HG03025 (cell line): ENCODE results near the gene KIF26B.

ENCODE experiments used
- ATAC-seq: cut with Tn5 transposase; IDR thresholded peaks from one replicate; pipeline ENCODE4 v1.9.1; 2021; ENCODE audit warnings: mild to moderate bottlenecking, moderate library complexity; ENCODE audit not compliant: unreplicated experiment, low FRiP score

KIF26B gene

DNA sequence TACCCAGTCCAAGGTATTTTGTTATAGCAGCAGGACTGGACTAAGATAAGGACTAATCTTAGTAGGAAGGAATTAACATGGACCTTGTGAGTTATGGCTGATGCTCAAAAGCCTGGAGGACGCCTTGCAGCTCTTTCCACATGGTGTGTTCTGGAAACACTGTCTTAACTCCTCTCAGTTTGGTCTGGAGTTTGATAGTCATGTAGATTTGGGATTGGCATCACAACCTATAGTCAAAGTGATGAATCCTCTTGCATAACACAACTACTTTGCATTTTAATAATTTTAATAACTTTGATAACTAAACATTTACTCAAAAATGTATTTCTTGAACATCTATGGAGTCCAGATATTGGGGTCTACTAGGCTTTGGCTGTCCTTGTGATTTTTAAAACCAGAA is 293.7 kb downstream of the KIF26B start:
- no peak for ATAC-seq

DNA sequence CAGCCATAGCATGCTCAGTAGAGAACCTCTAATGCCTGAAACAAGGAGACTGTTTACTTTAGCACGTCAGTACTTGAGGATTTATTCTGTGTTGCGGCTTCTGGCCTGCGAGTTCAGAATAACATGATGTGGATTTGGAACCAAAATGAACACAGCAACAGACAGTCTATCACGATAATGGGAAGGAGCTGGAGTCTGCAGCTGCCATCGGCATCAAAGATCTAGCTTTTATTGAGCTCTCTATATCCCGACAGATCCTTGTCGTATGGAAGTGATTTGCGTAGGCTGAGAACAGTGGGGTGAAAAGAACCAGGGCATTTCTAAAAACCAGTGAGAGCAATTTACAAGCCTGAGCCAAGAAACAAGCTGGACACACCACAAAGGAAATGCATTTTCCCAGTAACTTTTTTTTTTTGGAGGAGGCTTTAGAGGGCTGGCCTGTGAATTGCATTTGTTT is 294.2 kb downstream of the KIF26B start:
- ATAC-seq: no peak

DNA sequence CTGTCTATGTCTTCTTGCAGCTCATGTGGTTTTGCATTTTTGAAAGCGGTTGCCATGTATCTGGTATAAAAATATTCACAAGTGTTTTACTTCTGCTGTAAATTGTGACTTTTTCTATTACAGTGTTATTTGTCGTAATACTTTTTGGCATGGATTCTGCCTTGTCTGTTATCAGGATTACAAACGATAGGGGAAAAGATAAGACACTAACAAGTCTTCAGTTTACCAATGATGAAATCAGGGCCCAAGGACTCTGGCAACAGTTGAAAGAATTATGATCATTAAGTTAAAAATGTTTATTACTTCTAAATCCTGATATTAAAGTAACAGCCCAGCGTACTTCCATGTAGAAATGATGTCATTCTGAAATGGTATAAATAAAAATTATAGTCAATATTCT is 298.8 kb downstream of the KIF26B start:
- no peak for ATAC-seq

DNA sequence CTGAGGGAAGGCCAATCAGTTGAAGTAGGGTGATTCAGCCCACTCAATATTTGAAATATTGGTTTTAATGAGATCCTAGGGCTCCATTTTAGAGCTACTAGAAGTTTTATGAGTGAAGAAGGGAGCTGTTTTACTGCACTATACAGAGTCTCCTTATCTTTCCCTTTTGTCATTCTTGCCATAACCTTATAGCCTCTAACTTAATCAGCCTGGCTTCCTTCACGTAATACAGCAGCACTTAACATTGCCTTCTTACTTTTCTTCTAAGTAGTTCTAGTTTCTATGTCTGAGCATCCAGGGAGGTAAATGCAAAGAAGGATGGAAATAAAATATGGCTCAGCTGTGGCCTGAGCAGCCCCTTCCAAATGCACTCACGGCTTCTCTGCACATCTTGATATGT is 299.3 kb downstream of the KIF26B start:
- no peak for ATAC-seq

DNA sequence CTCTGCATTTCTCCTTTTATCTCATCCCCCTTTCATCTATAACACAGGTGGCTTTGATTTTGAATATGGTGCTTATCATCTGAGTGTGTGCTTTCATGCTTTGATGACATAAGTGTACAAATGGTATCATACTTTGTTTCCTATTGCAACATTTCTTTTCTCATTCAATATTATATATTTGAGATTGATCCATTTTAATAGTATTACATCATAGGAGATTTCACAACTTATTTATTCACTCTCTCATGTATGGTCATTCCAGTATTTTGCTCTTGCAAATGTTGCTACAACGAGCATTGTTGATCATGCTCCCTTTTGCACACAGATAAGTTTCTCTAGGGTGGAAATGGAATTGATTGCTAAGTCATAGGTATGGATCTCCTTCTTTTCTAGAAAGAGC is 302.8 kb downstream of the KIF26B start:
- ATAC-seq: no peak

DNA sequence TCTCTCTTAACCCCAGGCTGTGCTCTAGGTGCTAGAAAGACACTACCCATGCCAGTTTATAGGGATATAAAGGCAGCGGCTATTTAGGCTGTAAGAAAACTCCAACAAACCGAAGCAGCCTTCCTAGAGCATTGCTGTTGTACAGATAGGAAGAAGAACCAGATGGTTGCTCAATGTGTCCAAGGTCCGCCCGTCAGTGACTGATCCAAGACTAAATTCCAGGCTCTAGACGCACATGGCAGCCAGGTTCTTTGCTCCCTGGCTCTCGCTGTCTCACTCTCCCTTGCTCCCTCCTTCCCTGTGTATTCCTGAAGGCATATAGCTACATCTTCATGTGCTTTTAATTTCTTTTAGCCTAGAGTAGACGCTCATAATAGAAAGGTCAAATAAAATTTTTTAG is 303.4 kb downstream of the KIF26B start:
- no peak for ATAC-seq

DNA sequence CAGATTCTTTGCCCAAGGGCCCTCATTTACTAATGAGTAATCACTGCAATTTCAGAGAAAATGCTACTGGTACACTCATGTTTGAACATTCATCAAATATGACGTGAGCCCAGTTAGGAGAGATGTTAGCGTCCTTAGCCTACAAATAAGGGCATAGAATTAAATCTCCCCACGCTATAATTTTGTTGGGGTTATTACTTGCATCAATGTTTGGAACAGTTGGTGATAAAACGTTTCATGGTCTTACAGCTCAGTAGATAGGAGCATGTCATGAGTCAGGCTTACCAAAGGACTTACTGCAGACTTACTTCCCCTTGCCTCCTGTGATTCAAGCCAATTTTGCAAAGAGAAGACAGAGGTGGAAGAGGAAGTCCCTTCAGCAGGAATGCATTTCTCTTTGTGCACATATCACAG is 304.0 kb downstream of the KIF26B start:
- ATAC-seq: no peak

DNA sequence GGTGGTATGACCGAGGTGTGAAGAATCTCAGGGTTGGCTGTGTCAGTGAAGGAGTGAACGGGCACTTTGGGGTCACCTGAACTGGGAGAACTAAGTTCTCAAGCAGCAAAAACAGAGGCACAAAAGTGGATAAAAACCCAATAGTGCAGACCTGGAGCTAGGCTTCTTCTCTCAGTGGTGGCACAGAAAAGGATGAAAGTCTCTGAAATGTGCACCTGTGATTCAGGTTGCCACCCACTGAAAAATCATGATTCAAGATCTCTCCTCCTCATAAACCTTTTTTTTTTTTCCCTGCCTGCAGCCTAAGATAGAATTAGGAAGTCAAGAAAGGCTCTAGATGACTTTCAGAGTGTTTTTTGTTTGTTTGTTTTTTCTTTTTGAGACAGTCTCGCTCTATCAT is 304.8 kb downstream of the KIF26B start:
- no peak for ATAC-seq

DNA sequence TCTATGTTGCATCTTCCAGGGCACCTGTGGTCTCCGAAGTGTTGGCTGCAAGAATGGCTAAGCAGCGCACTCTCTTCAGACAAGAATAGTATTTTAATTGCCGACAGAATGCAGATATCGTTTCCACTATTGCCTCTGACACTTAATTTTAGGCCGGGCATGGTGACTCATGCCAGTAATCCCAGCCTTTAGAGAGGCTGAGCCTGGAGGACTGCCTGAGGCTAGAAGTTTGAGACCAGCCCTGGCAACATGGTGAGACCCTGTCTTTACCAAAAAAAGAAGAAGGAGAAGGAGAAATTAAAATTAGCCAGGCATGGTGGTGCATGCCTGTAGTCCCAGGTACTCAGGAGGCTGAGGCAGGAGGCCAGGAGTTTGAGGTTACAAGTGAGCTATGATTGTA is 306.9 kb downstream of the KIF26B start:
- no peak for ATAC-seq

DNA sequence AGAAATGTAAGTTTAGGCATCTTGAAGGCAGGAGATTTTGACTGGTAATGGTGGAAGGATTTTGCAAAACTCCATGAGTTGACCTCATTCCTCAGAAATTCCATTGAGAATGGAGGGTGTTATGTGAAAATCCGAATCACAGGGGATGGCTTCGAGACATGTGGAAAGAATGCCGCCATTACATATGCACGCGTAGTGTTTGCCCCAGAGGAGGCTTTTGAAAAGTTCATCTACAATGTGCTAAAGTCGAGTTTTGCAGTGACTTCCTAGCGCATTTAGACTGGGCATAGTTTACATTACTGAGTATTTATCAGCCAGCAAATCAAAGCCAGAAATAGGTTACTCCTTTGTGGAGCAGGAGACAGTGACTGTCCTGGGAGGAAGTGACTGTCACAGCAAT is 307.4 kb downstream of the KIF26B start:
- ATAC-seq: no peak

DNA sequence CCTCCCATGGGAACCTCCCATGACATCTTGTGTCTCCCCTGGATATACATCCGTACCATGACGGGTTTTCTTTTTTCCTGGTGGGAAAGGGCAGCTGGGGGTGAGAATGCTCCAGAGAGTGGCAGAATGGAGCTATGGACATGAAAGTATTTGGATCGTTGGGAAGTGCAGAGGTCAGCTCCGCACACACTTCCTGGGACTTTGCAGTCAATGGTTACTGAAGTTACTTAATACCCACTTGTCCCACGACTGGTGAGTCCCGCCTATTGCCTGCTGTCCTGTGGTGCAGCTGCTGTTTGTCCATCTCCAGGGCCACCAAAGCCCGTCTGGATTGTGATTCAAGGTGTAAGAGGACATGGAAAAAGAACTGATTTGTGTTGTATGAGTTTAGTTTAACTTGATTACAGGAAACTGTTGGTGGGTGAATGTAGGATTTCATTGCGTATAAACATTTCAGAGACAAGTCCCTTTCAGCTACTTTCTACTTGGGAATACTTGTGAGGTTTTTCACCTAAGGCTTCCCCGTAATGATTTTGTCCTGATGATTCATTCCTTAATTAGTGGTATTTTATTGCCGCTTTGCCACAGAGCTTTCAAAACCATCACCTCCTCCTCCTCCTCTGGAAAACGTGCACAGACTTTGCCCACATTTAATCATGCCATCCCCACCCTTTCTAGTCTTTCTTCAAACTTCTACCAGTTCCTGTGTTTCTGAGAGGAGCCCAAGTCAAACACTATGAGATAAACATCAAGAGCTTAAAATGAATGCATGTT is 308.8 kb downstream of the KIF26B start:
- no peak for ATAC-seq

DNA sequence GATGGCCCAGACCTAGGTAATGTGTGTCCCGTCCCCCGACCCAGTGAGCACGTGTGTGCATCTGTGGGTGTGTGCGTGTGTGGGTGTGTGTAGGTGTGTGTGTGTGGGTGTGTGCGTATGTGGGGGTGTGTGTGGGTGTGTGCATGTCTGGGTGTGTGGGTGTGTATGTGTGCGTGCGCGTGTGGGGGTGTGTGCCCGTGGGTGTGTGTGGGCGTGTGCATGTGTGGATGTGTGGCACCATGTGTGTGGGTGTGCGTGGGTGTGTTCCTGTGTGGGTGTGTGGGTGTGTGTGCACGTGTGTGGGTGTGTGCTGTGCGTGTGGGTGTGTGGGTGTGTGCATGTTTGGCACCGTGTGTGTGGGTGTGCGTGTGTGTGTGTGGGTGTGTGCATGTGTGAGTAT is 309.5 kb downstream of the KIF26B start:
- ATAC-seq: no peak

DNA sequence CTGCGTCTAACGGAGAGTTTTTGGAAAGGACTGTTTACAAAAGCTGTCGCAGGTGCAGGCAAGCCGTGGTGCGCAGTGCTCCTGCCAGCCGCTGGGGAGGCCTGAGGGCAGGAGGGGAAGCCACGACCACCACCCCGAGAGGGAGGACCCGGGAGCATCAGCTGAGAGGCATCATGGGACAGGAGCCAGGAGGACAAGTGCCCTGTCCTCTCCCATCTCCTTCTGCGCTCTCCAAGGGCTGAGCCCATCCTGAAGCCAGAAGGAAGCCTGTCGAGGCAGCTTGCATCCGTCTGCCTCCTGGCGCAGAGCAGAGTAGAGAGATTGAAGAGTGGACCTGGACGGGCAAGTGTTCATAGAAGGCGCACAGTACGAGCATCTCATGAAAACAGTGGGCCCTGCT is 310.9 kb downstream of the KIF26B start:
- ATAC-seq: no peak

DNA sequence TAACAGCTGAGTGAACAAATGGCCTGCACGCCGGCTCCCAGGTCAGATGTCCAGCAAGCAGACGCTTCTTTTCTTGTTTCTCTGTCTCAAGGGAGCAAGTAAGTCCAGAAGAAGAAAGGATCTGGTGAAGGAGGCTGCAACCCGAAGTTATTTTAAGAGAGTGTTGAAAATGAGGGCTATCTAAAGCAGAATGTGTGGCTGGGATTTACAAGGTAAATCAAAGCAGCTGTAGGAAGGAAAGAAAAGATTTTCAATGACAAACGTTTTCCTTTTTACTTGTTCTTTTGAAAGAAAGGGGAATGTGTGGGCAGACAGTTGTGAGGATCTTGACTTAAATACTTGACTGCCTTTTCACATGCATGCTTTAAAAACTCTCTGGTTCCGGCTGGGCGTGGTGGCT is 311.5 kb downstream of the KIF26B start:
- no peak for ATAC-seq

DNA sequence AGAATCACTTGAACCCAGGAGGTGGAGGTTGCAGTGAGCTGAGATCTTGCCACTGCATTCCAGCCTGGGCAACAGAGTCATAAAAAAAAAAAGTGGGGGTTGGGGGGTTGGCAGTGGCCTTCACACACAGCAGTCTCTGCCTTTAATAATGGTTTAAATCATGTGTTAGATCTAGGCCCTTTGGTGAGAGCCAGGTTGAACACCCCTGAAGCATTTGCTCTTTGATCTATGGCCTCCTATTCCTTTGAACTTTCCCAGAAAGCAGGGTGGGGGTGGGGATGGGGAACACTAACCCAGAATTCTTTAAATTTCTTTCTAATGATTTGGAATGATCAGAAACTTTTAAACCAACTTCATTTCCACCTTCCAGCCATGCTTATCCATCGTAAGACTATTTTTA is 313.0 kb downstream of the KIF26B start:
- no peak for ATAC-seq

DNA sequence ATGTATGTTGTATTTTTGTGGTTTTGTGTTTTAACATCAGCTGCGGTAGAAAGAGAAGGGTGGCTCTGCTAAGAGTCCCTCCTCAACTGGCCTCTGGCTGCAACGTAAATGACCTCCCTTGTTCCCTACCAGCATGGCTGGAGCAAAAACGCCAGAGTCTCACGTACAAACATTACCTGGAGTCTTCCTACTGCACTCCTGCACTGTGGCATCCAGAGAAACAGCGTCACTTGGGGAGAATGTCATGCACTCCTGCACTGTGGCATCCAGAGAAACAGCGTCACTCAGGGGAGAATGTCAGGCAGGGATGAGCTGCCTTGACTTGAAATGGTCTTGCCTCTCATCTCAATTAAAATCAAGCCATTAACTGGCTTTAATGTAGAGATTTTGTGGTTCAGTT is 314.2 kb downstream of the KIF26B start:
- no peak for ATAC-seq

DNA sequence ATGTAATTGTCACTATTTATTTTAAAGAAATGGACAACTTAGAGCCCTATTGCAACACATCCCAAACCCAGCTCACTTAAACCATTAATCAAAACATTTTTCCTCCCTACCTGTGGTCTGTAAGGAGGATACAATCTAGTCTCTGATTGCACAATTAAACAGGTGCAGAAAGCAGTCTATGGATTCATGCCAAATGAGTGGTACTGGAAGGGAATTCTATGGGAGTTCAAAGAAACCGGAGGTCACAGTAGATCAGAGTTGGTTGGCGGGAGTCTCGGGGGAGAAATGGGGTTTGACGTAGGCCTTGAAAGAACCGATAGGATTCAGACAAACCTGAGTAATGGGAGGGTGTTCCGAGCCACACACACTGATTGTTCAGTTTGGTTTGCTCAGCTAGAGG is 314.9 kb downstream of the KIF26B start:
- ATAC-seq: no peak

DNA sequence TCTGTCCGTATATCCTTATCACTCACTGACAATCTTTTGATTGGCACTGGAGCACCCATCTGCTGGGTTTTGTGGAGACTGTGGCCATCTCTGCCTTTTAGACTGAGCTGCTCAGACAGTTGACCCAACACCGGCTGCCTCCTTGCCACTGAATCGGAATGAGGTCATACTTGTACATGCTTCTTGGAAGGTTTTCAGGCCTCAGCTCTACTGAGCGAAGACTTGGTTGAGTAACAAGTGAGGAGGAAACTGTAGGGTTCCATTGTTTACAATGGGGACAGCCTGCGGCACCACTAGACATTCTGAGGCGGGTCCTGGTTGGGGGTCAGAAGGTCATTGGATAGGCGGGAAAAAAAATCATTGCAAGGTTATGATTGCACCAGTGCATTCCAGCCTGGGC is 320.3 kb downstream of the KIF26B start:
- ATAC-seq: no peak

DNA sequence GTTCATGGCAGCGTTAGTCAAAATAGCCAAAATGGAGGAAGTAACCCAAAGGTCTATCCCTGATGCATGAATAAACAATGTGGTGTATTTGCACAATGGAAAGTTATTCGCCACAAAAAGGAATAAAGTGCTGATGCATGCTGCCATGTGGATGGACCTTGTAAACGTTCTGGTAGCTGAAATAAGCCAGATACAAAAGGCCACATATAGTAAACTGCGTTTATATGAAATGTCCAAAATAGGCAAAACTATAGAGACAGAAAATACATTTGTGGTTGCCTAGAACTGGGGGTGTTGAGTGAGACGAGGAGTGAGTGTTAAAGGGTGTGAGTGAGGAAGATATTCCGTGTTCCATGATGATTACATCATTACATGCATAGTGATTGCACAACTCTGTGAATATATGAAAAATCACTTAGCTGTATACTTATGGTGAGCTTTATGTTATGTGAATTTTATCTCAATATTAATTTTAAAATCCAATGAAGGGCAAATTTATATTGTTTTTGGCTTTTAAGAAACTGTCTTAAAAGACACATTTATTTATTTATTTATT is 321.3 kb downstream of the KIF26B start:
- ATAC-seq: no peak

DNA sequence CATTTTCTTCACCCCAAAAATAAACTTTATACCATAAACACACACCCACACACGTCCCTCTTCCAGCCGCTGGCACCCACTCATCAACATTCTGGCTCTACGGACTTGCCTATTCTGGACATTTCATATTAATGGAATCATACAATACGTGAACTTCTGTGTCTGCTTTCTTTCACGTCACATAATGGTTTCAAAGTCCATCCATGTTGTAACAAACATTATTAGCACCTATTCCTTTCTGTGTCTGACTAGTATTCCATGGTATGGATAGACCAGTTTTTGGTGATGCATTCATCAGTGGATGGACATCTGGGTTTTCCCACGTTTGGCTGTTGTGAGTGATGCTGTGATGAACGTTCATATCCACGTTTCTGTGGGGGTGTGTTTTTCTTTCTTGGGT is 323.2 kb downstream of the KIF26B start:
- no peak for ATAC-seq

DNA sequence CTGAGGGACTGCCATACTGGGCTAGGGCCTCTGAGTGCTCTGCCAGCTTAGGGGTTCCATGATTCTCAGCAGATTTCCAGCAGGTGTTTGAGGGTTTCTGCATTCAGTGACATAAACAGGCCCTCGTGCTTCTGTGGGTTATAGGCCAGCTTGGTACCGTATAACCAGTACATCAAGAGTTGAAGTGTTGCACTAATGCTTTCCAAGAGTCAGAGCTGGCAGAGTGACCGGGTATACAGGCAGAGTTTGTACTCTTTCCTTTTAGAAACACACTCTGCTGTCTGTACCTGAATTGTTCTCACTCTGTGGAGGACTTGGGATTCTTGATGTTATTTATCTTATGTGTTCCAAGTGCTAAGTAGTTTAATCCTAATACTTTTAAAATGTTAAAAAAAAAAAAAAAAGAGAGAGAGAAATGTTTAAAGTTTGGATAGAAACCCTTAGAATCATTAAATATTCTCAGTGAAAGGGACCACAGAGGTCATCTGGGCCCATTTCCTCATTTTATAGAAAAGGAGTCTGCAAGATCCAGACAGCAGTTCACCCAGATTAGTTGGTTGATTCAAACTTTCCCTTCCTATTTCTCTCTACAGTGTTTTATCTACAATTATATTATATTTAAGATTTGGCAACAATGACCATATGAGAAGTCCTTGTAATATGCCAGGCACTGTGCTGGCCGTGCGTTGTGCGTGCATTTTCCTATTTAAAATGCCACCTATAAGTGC is 325.8 kb downstream of the KIF26B start:
- no peak for ATAC-seq

DNA sequence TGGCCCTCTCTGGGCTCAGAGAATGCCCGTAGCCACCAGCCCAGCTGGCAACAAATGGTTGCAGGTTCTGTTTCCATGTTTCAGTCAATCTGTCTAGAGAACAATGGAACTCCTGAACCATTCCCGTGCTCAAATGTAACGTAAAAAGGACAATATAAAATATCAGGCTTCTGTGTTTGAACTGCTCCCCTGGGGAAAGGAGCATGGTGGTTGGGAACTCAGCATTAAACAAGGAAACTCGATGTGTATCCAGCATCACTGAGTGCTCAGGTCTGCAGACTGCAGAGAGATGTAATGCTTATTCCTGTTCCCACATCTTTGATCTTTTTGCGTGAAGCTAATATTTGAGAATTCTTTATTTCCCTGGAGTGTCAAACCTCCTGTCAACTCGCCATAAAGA is 326.5 kb downstream of the KIF26B start:
- no peak for ATAC-seq
